ENCODE data around the gene SLCO6A1.

Gene SLCO6A1

DNA sequence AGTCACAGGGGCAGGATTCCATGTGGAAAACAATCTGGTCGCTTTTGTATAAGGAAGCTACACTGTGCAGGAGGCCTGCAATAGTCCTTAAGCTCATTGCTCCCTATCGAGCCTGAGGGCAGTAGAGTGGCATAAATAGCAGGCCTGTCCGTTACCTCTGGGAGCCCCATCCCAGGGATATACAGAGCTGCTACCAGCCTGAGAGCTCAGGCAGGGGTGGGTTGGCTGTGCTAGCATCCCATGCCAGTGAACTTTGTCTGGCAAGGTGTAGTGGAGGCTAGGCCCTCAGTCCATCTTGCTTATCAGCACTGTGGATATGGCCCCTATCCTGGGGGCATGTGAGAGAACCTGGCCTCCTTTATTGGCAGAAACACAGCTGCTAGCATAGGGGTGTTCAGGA lies 47.7 kb downstream of the SLCO6A1 start:
- DNase-seq, result no peak

DNA sequence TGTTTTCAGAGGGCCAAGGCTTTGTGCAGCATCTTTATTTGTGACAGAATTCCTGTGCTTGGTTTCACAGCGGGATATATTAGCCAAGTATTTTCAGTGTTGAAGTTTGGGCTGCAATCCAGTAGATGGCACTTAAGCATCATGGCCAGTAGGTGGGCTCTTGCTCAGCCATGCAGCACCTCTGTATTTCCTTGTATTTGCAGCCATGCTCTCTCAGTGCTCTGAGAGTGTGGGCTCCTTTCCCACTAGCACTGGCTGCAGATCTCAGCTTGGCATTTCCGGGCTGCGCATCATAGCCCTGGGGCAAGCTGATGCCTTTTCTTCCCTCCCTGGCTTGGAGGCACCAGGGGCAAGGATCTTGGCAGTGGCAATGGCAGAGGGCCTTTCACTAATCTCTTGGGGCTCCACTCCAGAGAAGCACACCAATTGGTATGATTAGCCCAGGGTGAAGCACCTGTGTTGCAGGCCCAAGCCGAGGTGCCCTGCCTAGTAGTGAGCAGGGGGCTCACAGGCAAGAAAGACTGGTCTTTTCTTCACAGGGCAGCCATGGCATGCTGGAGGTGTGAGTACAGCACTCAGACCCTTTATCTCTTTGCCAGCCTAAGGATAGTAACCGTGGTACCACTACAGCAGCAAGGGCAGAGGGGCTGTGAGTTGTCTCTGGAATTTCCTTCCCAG lies 48.3 kb downstream of the SLCO6A1 start:
- DNase-seq, result no peak

DNA sequence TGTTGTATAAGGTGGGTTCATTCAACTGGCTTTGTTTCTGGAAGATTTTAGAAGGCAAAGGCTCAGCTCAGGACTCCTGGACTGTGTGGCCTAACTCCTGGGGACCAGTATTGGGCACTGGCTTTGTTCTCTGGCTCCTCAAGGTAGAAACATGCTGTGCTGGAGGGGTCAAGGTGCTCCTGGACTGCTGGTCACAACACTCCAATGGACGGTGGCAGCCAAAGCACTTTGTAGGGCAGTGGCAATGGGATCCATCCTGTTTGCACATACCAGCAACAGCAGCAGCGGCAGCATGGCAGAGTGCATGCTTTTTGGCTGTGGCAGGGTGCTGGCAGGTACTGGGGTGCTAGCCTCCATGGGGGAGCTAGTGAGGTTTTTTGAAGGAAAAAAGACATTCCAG lies 65.3 kb downstream of the SLCO6A1 start:
- DNase-seq, result no peak

DNA sequence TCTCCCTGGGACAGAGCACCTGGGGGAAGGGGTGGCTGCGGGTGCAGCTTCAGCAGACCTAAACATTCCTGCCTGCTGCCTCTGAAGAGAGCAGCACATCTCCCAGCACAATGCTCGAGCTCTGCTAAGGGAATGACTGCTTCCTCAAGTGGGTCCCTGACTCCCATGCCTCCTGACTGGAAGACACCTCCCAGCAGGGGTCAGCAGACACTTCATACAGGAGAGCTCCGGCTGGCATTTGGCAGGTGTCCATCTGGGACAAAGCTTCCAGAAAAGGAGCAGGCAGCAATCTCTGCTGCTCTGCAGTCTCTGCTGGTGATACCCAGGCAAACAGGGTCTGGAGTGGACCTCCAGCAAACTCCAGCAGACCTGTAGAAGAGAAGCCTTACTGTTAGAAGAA lies 77.2 kb downstream of the SLCO6A1 start:
- DNase-seq, result no peak

DNA sequence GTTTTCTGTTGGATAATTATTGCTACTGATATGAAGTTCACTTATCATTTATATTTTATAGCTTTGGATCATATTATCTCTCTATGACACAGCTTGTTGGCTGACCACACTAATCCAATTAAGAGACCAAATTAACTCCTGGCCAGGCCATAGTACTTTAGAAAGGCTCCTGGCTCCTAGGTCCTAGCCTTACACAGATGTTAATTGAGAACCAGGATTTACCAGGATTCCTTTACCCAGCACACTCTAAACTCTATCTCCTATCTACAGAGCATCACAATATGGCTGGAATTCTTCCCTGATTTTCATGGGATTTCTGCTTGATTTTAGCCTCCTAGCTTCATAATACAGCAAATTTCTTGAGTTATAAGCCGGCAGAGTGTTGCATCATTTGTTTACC lies 80.3 kb downstream of the SLCO6A1 start:
- no peak for DNase-seq

DNA sequence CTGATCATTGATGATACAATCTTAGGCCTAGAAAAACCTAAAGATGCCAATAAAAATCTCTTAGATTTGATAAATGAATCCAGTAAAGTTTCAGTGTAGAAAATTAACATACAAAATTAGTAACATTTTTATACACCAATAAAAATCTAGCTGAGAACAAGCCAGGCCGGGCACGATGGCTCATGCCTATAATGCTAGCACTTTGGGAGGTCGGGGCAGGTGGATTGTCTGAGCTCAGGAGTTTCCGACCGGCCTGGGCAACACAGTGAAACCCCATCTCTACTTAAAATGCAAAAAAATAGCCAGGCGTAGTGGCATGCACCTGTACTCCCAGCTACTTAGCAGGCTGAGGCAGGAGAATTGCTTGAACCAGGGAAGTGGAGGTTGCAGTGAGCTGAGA lies 84.4 kb downstream of the SLCO6A1 start:
- no peak for DNase-seq

DNA sequence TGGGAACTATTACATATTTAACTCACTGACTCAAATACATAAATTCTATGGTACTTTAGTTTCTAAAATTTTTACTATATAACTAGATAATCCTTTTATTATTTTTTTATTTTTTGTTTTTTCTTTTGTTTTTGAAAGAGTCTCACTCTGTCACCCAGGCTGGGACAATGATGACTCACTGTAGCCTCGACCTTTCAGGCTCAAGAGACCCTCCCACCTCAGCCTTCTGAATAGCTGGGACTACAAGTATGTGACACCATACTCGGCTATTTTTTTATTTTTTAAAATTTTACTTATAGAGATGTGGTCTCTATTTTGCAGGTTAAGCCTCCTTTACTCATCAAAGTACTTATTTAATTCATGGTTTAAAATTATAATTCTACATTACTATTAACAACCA lies 110.6 kb downstream of the SLCO6A1 start:
- no peak for DNase-seq

DNA sequence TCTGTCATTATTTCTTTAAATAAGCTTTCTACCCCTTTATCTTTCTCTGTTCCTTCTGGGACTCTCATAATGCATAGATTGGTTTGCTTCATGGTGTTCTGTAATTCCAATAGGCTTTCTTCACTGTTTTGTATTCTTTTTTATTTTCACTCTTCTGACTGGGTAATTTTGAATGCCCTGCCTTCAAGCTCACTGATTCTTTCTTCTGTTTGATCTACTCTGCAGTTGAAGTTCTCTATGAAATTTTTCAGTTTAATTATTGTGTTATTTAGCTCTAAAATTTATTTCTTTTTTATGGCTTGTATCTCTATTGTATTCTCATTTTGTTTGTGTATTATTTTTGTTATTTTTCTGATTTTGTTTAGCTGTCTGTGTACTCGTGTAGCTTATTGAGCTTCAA lies 113.4 kb downstream of the SLCO6A1 start:
- DNase-seq, result no peak

DNA sequence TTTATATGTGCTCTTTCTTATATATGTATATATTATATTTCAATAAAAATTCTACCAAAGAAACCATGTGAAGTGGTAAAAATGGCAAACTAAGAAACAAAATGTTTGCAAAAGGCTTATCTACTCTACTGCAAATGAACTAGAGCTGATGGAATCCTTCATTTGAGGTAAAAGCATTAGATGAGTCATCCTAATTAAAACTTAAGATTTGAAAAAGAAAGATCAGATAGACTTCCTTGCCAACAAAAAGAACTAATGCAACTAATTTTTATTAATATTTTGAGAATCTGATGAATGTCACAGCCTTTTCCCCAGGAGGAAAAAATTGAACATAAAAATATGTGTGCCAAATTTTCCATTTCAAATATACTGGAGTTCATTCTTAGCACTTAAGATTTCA lies 118.6 kb downstream of the SLCO6A1 start:
- DNase-seq, result no peak

DNA sequence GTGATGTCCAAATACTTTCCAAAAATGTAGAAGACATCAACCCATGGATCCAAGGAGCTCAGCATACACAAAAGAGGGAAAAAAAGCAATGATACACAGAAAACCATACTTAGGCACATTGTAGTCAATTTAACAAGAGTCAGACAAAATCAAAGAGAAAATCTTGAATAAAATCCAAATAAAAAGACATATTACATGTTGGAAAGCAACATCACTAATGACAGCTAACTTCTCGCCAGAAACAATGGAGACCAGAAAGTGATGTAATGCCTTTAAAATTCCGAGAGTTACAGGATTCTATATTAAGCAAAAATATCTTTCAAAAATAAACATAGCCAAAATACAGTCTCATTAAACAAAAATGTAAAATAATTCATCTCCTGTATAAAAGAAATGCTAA lies 122.9 kb downstream of the SLCO6A1 start:
- no peak for DNase-seq

DNA sequence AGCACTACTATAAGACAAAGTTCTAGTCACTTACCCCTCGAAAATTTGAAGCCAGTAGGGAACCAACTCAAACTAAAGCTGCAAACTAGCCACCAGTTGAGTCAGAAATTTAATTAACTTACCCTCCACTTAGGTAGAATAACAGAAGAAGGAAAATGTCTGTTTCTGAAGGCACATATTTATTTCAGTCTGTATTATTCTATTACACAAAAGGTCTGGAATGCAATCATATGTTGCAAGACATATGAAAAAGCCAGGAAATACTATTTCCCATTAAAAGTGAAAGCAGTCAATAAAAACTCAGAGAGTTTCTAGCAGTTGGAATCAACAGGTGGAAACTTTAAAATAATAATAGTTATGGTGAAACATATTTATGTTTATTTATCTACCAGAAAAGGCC lies 123.5 kb downstream of the SLCO6A1 start:
- DNase-seq, result no peak

DNA sequence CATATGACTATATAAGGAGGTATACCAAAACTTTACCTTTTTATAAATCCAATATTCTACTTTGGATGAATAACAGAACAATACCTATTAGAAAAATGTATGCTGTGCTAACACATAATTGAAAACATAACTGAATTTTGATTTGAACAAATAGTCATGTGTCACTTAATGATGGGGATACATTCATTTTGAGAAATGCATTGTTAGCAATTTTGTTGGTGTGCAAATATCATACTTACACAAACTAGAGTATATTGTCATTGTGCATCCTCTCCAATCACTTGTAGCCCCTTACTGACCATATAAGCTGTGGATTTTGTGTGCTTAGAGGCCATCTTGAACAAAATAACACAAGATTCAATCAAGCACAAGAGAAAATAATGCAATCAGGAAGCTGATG lies 130.4 kb downstream of the SLCO6A1 start:
- DNase-seq, result no peak

DNA sequence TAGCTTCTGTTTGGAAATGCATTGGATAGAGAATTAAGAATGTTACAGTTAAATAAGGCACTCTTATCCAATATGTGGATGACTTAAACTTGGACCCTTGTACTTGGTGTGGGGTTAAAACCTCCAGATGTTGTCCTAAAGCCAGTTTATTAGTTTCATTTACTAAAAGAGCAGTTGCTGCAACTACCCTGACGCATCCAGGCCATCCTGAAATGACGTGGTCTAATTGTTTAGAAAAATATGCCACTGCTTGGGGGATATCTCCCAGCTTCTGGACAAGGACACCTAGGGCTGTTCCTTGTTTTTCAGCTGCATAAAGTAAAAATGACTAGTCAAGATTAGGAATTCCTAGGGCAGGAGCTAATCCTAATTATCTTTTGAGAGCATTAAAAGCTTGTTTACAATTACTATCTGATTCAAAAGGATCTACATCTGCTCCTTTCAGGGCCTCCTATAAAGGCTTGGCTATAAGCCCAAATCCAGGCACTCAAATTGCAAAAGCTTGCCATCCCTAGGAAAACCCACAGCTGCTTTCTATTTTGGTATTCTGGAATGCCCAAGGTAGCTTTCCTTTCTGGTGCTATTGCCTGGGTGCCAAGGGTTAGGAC lies 157.0 kb downstream of the SLCO6A1 start:
- DNase-seq, result no peak

DNA sequence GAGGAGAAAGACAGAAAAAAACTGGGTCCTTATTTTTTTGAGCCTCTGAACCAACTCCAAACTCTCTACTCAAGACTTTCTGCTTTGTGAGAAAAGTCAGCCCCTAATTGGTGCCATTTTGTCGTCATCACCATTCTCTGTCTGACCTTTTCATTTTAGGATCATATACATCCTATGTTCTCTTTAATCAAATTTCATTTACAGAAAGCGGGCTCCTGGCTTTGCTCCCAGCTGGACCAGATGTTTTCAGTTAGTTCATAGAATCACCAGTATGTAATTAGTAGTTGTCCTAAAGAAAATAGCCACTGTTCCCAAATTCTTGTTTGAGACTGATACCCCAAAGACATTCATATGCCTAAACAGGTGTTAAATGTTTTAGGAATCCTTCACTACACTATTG lies 174.1 kb downstream of the SLCO6A1 start:
- no peak for DNase-seq
